Stimulated activated naive CD8-positive, alpha-beta T cell treated with anti-CD3 and anti-CD28 coated beads, Interleukin-15, amount 100 ng/mL, for 72 hours (primary cell): Measurements from ENCODE around the gene RAB40C.
"Not testable (repeated sequence)": the region's sequence is repeated elsewhere in the genome, so short reads cannot be mapped to it uniquely, and the experiment has no call there.

Source experiments
- ATAC-seq: fragments of 150-1000 bp; cut with Tn5 transposase; 2 replicates; pipeline ENCODE4 v1.10.0; 2021; ENCODE audit warnings: mild to moderate bottlenecking, moderate library complexity
- DNase-seq, 2 donors: peaks; one replicate each; pipeline ENCODE4 v3.0.0; 2021 to 2022
- H3K27ac Mint-ChIP-seq, 2 donors: one replicate each; pipeline ENCODE4 v1.8.0; 2022; ENCODE audit warnings: mild to moderate bottlenecking in 2 of 2, mixed read lengths in 2 of 2, moderate library complexity in 2 of 2
- H3K27me3 Mint-ChIP-seq: one replicate; pipeline ENCODE4 v1.8.0; 2022; ENCODE audit warnings: mixed read lengths
- H3K4me1 Mint-ChIP-seq: one replicate; pipeline ENCODE4 v1.8.0; 2022; ENCODE audit warnings: mild to moderate bottlenecking, mixed read lengths
- H3K4me3 Mint-ChIP-seq, 2 donors: one replicate each; pipeline ENCODE4 v1.8.0; 2022; ENCODE audit warnings: mild to moderate bottlenecking in 2 of 2, mixed read lengths in 2 of 2, moderate library complexity in 1 of 2
- H3K9me3 Mint-ChIP-seq, 2 donors: one replicate each; pipeline ENCODE4 v1.8.0; 2022; ENCODE audit warnings: mixed read lengths in 2 of 2

RAB40C gene

GRCh38 chr16:590815-591200, 942 bp downstream of the RAB40C start:
- H3K4me1 Mint-ChIP-seq, result peaks cover 61% of the 10 kb centered on the region
- H3K9me3 Mint-ChIP-seq, result no peaks in the 10 kb centered on the region
- peak overlapping the region; percentile 0 to 9 for H3K27ac Mint-ChIP-seq
- H3K4me3 Mint-ChIP-seq, result peak overlapping the region; percentile 77 to 86
- DNase-seq (no peak), ATAC-seq (no peak)
- H3K27me3 Mint-ChIP-seq, result no peaks in the 10 kb centered on the region

- ATAC-seq, result no peak
- Mint-ChIP-seq H3K27ac (peak overlapping the region in 1 of 2 donors; percentile 86), H3K9me3 (no peaks in the 10 kb centered on the region), H3K27me3 (no peaks in the 10 kb centered on the region), H3K4me1 (peaks cover 64% of the 10 kb centered on the region), H3K4me3 (peak overlapping the region; percentile 77 to 86)
- no peak for DNase-seq
Observed at GRCh38 chr16:591231-591630, 1.4 kb downstream of the RAB40C start.

DNA sequence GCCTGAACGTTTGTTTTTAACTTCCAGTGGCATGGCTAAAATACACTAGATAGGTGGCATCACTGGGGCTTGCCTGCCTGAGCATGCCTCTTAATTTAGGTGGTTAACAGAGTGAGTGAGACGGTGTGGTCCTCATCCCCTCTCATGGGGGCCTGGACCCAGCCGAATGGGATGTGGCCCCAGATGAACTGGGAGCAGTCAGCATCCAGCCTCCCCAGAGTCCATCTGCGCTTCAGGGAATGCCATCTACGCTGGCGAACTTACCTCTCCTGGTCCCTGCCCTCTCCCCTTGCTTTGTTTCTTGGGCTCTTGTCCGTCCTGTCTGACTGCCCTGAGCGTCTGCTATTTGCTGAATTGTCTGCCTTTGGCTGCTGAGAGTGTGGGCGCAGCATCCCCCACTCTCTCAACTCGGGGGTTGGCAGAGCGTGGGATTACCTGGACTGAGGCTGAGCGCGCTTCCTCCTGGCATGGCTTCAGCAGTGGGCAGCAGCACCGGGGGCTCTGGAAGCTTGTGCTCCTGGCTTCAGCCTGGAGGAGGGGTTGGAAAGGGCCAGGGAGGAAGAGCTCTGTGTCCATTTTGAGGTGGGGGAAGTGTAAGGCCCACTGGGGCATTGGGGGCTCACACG, 2.1 kb downstream of the RAB40C start:
- Mint-ChIP-seq H3K27me3 (no peaks in the 10 kb centered on the region), H3K4me3 (peak overlapping the region in 1 of 2 donors; percentile 14), H3K9me3 (no peaks in the 10 kb centered on the region), H3K4me1 (peaks cover 63% of the 10 kb centered on the region), H3K27ac (peak overlapping the region in 1 of 2 donors; percentile 36)
- DNase-seq (peak in 1 of 2 donors; percentile 9), ATAC-seq (no peak)

DNA sequence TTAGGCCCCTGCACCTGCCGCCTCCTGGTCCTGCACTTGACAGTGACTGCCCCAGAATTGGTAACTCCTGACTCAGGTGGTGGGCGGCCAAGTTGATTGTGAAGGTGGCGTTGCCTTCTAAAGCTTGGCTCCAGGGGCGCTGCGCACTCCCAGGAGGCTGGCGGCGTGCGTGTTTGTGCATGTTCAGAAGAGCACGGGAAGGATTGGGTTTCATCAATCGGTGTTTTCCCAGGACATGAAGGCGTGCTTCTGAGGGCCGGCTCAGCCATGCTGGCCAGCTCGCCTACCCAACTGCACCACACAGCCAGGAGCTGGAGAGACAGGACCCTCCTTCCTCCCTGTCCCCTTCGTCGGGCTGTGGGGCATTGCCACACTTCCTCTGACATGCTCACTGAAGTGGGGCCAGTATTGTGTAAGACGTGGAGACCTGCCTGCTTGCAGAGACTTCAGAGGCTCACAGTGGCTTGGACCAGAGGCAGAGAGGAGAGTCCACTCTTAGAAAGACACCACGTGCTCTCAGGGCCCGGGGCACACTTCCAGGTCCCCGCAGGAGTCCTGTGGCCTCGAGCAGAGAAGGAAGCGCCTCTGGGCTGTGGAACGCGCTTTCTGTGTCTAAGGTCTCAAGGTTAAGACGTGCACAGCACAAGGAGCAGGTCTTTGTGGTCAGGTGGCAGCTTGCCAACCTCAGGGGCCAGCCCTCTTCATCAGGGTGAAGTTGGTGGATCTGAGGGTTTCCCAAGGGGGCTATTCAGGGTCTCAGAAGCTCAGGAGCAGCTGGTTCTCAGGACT, 2.8 kb downstream of the RAB40C start:
- no peak for ATAC-seq
- Mint-ChIP-seq H3K4me1 (peaks cover 57% of the 10 kb centered on the region), H3K27ac (no peak overlapping the region), H3K27me3 (no peaks in the 10 kb centered on the region), H3K4me3 (no peak overlapping the region), H3K9me3 (no peaks in the 10 kb centered on the region)
- DNase-seq, result no peak

- Mint-ChIP-seq H3K4me3 (no peak overlapping the region), H3K27ac (no peak overlapping the region), H3K4me1 (peaks cover 57% of the 10 kb centered on the region), H3K27me3 (no peaks in the 10 kb centered on the region), H3K9me3 (no peaks in the 10 kb centered on the region)
- DNase-seq, result no peak
- no peak for ATAC-seq
Observed at GRCh38 chr16:593406-593805, 3.5 kb downstream of the RAB40C start.

- Mint-ChIP-seq H3K4me3 (no peak overlapping the region), H3K27me3 (no peaks in the 10 kb centered on the region), H3K27ac (no peak overlapping the region), H3K4me1 (peaks cover 57% of the 10 kb centered on the region), H3K9me3 (no peaks in the 10 kb centered on the region)
- no peak for DNase-seq
- ATAC-seq, result no peak
Observed at GRCh38 chr16:593807-594206, 3.9 kb downstream of the RAB40C start.

GRCh38 chr16:595094-595528, 5.2 kb downstream of the RAB40C start:
- DNase-seq (no peak), ATAC-seq (no peak)
- Mint-ChIP-seq H3K27ac (no peak overlapping the region), H3K4me1 (peaks cover 57% of the 10 kb centered on the region), H3K9me3 (no peaks in the 10 kb centered on the region), H3K27me3 (no peaks in the 10 kb centered on the region), H3K4me3 (peak overlapping the region in 1 of 2 donors; percentile 31)

DNA sequence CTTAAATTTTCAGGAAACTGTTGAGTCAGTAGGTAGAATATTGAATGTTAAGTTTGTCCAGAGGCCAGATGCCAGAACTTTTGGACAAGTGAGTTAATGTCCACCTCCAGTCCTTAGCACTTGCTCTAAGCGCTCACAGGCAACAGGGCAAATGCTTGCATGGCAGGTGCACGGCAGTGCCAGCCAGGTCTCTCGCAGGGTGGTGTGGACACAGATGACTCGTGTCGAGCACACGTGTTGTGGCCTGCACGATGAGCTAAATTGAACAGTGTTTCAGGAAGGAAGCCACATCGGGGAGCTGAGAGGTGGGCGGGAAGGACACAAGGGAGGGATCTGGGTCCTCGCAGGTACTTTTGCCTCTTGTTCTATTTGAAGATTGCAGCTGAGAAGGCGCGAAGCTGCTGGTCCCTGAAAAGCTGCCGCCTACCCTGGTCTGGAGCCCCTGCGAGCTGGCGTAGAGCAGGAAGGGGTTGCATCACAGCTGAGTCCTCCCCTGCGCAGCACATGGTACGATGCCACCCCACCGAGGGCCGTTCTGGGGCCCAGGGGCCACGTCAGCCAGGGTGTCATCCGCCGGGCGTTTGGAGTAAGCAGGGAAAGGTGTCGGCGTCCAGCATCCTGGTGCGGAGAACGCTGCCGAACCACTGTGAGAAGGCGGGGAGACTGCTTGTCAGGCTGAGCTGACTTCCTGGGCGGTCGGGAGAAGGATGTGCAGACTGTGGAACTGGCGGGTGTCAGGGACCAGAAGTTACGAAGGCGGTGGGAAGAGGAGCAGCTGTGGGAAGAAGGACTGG, 6.3 kb downstream of the RAB40C start:
- Mint-ChIP-seq H3K9me3 (no peaks in the 10 kb centered on the region), H3K4me3 (no peak overlapping the region)
- no peak for ATAC-seq

DNA sequence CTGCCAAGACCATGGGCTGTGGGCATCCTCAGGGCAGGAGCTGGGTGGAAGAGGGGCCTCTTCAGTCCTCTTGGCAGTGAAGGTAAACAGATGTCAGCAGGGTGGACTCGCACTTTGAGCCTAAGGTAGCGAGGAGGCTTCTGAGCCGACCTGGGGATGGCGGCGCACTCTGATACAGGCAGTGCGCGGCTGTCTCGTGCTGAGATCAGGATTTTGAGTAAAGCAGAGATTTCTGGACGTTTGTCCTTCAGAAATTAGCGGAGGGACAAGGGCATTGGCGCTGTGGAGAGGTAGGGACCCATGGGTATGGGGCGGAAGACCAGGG, 6.8 kb downstream of the RAB40C start:
- peaks cover 48% of the 10 kb centered on the region for H3K4me1 Mint-ChIP-seq

More for the DNA sequence above, 6.3 kb downstream of the RAB40C start:
- H3K27ac Mint-ChIP-seq, result no peak overlapping the region
- DNase-seq, result no peak
- H3K27me3 Mint-ChIP-seq, result no peaks in the 10 kb centered on the region
- H3K4me1 Mint-ChIP-seq, result peaks cover 53% of the 10 kb centered on the region

DNA sequence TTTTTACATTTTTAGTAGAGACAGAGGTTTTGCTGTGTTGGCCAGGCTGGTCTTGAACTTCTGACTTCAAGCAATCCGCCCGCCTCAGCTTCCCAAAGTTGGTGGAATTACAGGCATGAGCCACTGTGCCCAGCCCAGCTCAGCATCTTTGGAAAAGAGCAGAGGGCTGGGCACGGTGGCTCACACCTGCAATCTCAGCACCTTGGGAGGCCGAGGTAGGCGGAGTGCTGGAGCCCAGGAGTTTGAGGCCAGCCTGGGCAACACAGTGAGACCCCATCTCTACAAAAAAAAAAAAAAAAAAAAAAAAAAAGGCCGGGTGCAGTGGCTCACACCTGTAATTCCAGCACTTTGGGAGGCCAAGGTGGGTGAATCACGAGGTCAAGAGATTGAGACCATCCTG, 7.8 kb downstream of the RAB40C start:
- H3K9me3 Mint-ChIP-seq, DNase-seq, H3K4me3 Mint-ChIP-seq, ATAC-seq, H3K27ac Mint-ChIP-seq, H3K27me3 Mint-ChIP-seq: not testable (repeated sequence)
- peaks cover 41% of the 10 kb centered on the region for H3K4me1 Mint-ChIP-seq

More for the DNA sequence above, 6.8 kb downstream of the RAB40C start:
- Mint-ChIP-seq H3K27ac (no peak overlapping the region), H3K27me3 (no peaks in the 10 kb centered on the region), H3K4me3 (no peak overlapping the region), H3K9me3 (no peaks in the 10 kb centered on the region)
- no peak for DNase-seq
- no peak for ATAC-seq

DNA sequence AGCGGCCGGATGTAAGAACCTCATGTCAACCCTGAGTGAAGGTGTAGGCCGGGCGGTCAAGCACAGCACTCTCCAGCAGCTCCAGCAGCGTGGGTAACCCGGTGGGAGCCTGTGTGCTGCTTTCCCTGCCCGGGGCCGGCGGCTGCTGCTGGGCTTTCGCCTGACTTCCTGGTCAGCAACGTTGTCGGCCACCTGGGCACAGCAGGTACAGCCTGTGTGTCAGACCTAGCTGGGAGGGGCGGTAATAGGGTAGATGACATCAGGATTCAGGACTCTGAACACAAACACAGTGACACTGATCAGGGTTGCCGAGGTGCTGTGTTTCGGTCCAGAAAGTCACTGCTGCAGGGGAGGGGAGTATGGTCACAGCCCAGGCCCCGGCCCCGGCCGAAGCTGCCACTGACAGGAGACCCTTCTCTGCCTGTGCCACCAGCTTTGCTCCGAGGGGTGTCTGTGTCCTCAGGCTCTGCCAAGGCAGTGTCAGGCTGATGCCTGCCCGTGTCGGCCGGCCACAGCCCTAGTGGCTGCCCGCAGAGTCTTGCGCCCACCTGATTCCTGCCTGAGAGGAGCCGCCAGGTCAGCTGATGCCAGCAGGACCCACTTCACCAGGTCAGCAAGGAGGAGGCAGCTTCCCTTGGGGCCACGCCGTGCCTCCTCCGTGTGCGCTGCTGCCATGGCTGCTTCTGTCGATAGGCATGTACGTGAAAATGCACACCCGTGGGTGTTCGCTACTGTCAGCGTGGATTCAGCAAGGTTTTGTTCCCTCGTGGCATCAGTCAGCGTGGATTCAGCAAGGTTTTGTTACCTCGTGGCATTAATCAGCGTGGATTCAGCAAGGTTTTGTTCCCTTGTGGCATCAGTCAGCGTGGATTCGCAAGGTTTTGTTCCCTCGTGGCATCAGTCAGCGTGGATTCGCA, 9.2 kb downstream of the RAB40C start:
- Mint-ChIP-seq H3K4me1 (peaks cover 39% of the 10 kb centered on the region), H3K27me3 (no peaks in the 10 kb centered on the region), H3K27ac (no peak overlapping the region), H3K4me3 (no peak overlapping the region), H3K9me3 (no peaks in the 10 kb centered on the region)
- ATAC-seq (no peak), DNase-seq (no peak)

- peaks cover 24% of the 10 kb centered on the region for H3K4me1 Mint-ChIP-seq
- H3K4me3 Mint-ChIP-seq, result peak overlapping the region in 1 of 2 donors; percentile 29
- DNase-seq, result no peak
- no peak for ATAC-seq
- H3K27me3 Mint-ChIP-seq, result no peaks in the 10 kb centered on the region
- H3K27ac Mint-ChIP-seq, result no peak overlapping the region
- H3K9me3 Mint-ChIP-seq, result no peaks in the 10 kb centered on the region
Observed at GRCh38 chr16:600781-601180, 10.9 kb downstream of the RAB40C start.

GRCh38 chr16:603933-604332, 14.1 kb downstream of the RAB40C start:
- Mint-ChIP-seq H3K4me3 (peak overlapping the region in 1 of 2 donors; percentile 10), H3K27ac (no peak overlapping the region), H3K9me3 (no peaks in the 10 kb centered on the region), H3K4me1 (peaks cover 34% of the 10 kb centered on the region), H3K27me3 (no peaks in the 10 kb centered on the region)
- ATAC-seq (no peak), DNase-seq (no peak)

- peaks cover 36% of the 10 kb centered on the region for H3K4me1 Mint-ChIP-seq
- H3K4me3 Mint-ChIP-seq, result no peak overlapping the region
- no peaks in the 10 kb centered on the region for H3K9me3 Mint-ChIP-seq
- no peaks in the 10 kb centered on the region for H3K27me3 Mint-ChIP-seq
- ATAC-seq, result no peak
- peak overlapping the region in 1 of 2 donors; percentile 54 for H3K27ac Mint-ChIP-seq
- DNase-seq, result no peak
Observed at GRCh38 chr16:606656-607307, 16.9 kb downstream of the RAB40C start.
